Measurements from ENCODE around the gene WNT11. TPM values are rescaled to one million over a fixed set of nuclear protein-coding genes. Genes with fewer than 3 reads are reported as not detected.

Gene WNT11
- total RNA-seq, 1 donor from 2014 or later = not detected

- no peak overlapping the region for H3K4me3 ChIP-seq (ENCODE audit: low read depth, low read length)
- TF ChIP-seq CTCF (conservative IDR thresholded peaks at IDR 0.05; ENCODE audit: low read depth, low read length) = no peak
- DNase-seq (ENCODE audit: low read depth) = no peak
These were observed 53.3 kb downstream of the WNT11 start for GRCh38 chr11:76152741-76153570.

- no peak for DNase-seq (ENCODE audit: low read depth)
- H3K4me3 ChIP-seq (ENCODE audit: low read depth, low read length) = peak overlapping the region; percentile 33
- peak; percentile 72 for TF ChIP-seq CTCF (conservative IDR thresholded peaks at IDR 0.05; ENCODE audit: low read depth, low read length)
These were observed 54.1 kb downstream of the WNT11 start for GRCh38 chr11:76152086-76152681.

- no peak for DNase-seq (ENCODE audit: low read depth)
- TF ChIP-seq CTCF (conservative IDR thresholded peaks at IDR 0.05; ENCODE audit: low read depth, low read length) = no peak
- no peak overlapping the region for H3K4me3 ChIP-seq (ENCODE audit: low read depth, low read length)
These were observed 54.7 kb downstream of the WNT11 start for GRCh38 chr11:76151556-76152085.

GRCh38 chr11:76150141-76150540 lies 56.2 kb downstream of the WNT11 start:
- TF ChIP-seq CTCF (conservative IDR thresholded peaks at IDR 0.05; ENCODE audit: low read depth, low read length) = no peak
- no peak overlapping the region for H3K4me3 ChIP-seq (ENCODE audit: low read depth, low read length)
- no peak for DNase-seq (ENCODE audit: low read depth)

- no peak for TF ChIP-seq CTCF (conservative IDR thresholded peaks at IDR 0.05; ENCODE audit: low read depth, low read length)
- no peak for DNase-seq (ENCODE audit: low read depth)
- H3K4me3 ChIP-seq (ENCODE audit: low read depth, low read length) = no peak overlapping the region
These were observed 56.6 kb downstream of the WNT11 start for GRCh38 chr11:76149713-76150112.

GRCh38 chr11:76148941-76149613 lies 57.2 kb downstream of the WNT11 start:
- H3K4me3 ChIP-seq (ENCODE audit: low read depth, low read length) = no peak overlapping the region
- DNase-seq (ENCODE audit: low read depth) = no peak
- TF ChIP-seq CTCF (conservative IDR thresholded peaks at IDR 0.05; ENCODE audit: low read depth, low read length) = no peak

Measured in epithelial cell of proximal tubule (primary cell).